Muscle of arm (tissue), 14 donors: ENCODE measurements around the gene TFAM. TPM values are rescaled to one million over a fixed set of nuclear protein-coding genes. Genes with fewer than 3 reads are reported as not detected.

Experiments used
- DNase-seq: peaks from one replicate; pipeline ENCODE4 v3.0.0-alpha.2; 2013
- long read RNA-seq, 11 donors: transcript quantifications; one replicate each; lab custom pipeline, GENCODE V29; 2026
- polyA plus RNA-seq, 12 donors: library from polyadenylated mRNA; unstranded; fragments of 120-200 nt; gene quantifications; one replicate each; pipeline ENCODE4 v1.2.1, GENCODE V29; 2013; ENCODE audit not compliant: insufficient read length in 12 of 12

TFAM gene
- polyA plus RNA-seq: 10 to 100 TPM in 11 of 12 donors, not detected in 1; 30.0 to 40.9 (median 36.2) TPM
- long read RNA-seq, donor 1, full-length matches to known transcripts: 6 of 53 reads
- long read RNA-seq, donor 1, partial matches to known transcripts: 47 of 53 reads
- long read RNA-seq, donor 1, other reads (novel, unspliced or antisense): 0 of 53 reads
- long read RNA-seq, donor 2, full-length matches to known transcripts: 9 of 24 reads
- long read RNA-seq, donor 2, partial matches to known transcripts: 15 of 24 reads
- long read RNA-seq, donor 2, other reads (novel, unspliced or antisense): 0 of 24 reads
- long read RNA-seq, donor 3, full-length matches to known transcripts: 2 of 25 reads
- long read RNA-seq, donor 3, partial matches to known transcripts: 23 of 25 reads
- long read RNA-seq, donor 3, other reads (novel, unspliced or antisense): 0 of 25 reads
- long read RNA-seq, donor 4, full-length matches to known transcripts: 2 of 19 reads
- long read RNA-seq, donor 4, partial matches to known transcripts: 17 of 19 reads
- long read RNA-seq, donor 4, other reads (novel, unspliced or antisense): 0 of 19 reads
- long read RNA-seq, donor 5: 0 reads
- long read RNA-seq, donor 6, full-length matches to known transcripts: 4 of 14 reads
- long read RNA-seq, donor 6, partial matches to known transcripts: 10 of 14 reads
- long read RNA-seq, donor 6, other reads (novel, unspliced or antisense): 0 of 14 reads
- long read RNA-seq, donor 7, full-length matches to known transcripts: 1 of 19 reads
- long read RNA-seq, donor 7, partial matches to known transcripts: 18 of 19 reads
- long read RNA-seq, donor 7, other reads (novel, unspliced or antisense): 0 of 19 reads
- long read RNA-seq, donor 8, full-length matches to known transcripts: 13 of 51 reads
- long read RNA-seq, donor 8, partial matches to known transcripts: 38 of 51 reads
- long read RNA-seq, donor 8, other reads (novel, unspliced or antisense): 0 of 51 reads
- long read RNA-seq, donor 9, full-length matches to known transcripts: 4 of 30 reads
- long read RNA-seq, donor 9, partial matches to known transcripts: 26 of 30 reads
- long read RNA-seq, donor 9, other reads (novel, unspliced or antisense): 0 of 30 reads
- long read RNA-seq, donor 10, full-length matches to known transcripts: 3 of 39 reads
- long read RNA-seq, donor 10, partial matches to known transcripts: 36 of 39 reads
- long read RNA-seq, donor 10, other reads (novel, unspliced or antisense): 0 of 39 reads
- long read RNA-seq, donor 11, full-length matches to known transcripts: 9 of 31 reads
- long read RNA-seq, donor 11, partial matches to known transcripts: 22 of 31 reads
- long read RNA-seq, donor 11, other reads (novel, unspliced or antisense): 0 of 31 reads

- DNase-seq: peak; percentile 95
Observed at GRCh38 chr10:58384999-58385783, at the start of gene TFAM. Gene TFAM (plus strand): TSS chr10:58385410. CDS start chr10:58385548, 138 bp downstream.

GRCh38 chr10:58336242-58336641 lies 49.0 kb upstream of the TFAM start:
- DNase-seq: no peak

GRCh38 chr10:58341422-58341821 lies 43.8 kb upstream of the TFAM start:
- no peak for DNase-seq

GRCh38 chr10:58341947-58342346 lies 43.3 kb upstream of the TFAM start:
- DNase-seq: no peak

- no peak for DNase-seq
Observed at GRCh38 chr10:58347967-58348366, 37.2 kb upstream of the TFAM start.

GRCh38 chr10:58348571-58349033 lies 36.6 kb upstream of the TFAM start:
- DNase-seq: no peak

GRCh38 chr10:58350023-58350422 lies 35.2 kb upstream of the TFAM start:
- no peak for DNase-seq

- DNase-seq: no peak
Observed at GRCh38 chr10:58350619-58351323, 34.4 kb upstream of the TFAM start.

- DNase-seq: no peak
Observed at GRCh38 chr10:58351616-58352578, 33.3 kb upstream of the TFAM start.

GRCh38 chr10:58352956-58353610 lies 32.1 kb upstream of the TFAM start:
- no peak for DNase-seq

GRCh38 chr10:58356756-58357155 lies 28.5 kb upstream of the TFAM start:
- DNase-seq: no peak

- DNase-seq: no peak
Observed at GRCh38 chr10:58358314-58358933, 26.8 kb upstream of the TFAM start.

GRCh38 chr10:58358947-58359346 lies 26.3 kb upstream of the TFAM start:
- DNase-seq: no peak

- DNase-seq: no peak
Observed at GRCh38 chr10:58359541-58359940, 25.7 kb upstream of the TFAM start.

GRCh38 chr10:58360412-58361004 lies 24.7 kb upstream of the TFAM start:
- DNase-seq: no peak

GRCh38 chr10:58361353-58361752 lies 23.9 kb upstream of the TFAM start:
- no peak for DNase-seq

- no peak for DNase-seq
Observed at GRCh38 chr10:58362027-58362789, 23.0 kb upstream of the TFAM start.
